KMS-11 (cell line): ENCODE results near the gene PPARGC1A.

ENCODE experiments used
- H2AFZ ChIP-seq: fragments of 200-600 bp; sonication (generic); 2 replicates; pipeline ENCODE4 v1.6.1; 2016; ENCODE audit warnings: antibody characterized with exemption, mixed run types, low read depth
- H3K27ac ChIP-seq: fragments of 200-600 bp; sonication (generic); 2 replicates; pipeline ENCODE4 v1.6.1; 2016; ENCODE audit warnings: mild to moderate bottlenecking, mixed run types
- H3K27me3 ChIP-seq: fragments of 200-600 bp; sonication (generic); 2 replicates; pipeline ENCODE4 v1.6.1; 2017; ENCODE audit warnings: mild to moderate bottlenecking, low read depth, mixed run types, moderate library complexity; ENCODE audit not compliant: insufficient read depth
- H3K36me3 ChIP-seq: fragments of 200-600 bp; sonication (generic); 2 replicates; pipeline ENCODE4 v1.6.1; 2017; ENCODE audit warnings: mild to moderate bottlenecking, mixed run types; ENCODE audit not compliant: insufficient read depth
- H3K4me1 ChIP-seq: fragments of 200-600 bp; sonication (generic); 2 replicates; pipeline ENCODE4 v1.6.1; 2016; ENCODE audit warnings: mild to moderate bottlenecking, low read depth, mixed run types; ENCODE audit not compliant: poor library complexity, severe bottlenecking
- H3K4me2 ChIP-seq: fragments of 200-600 bp; sonication (generic); 2 replicates; pipeline ENCODE4 v1.7.0; 2016; ENCODE audit warnings: mild to moderate bottlenecking, mixed run types
- H3K4me3 ChIP-seq: fragments of 200-600 bp; sonication (generic); IDR thresholded peaks from 2 replicates; pipeline ENCODE4 v1.6.1; 2017; ENCODE audit warnings: low read depth, low read length, mixed read lengths; ENCODE audit not compliant: insufficient read depth
- H3K79me2 ChIP-seq: fragments of 200-600 bp; sonication (generic); 2 replicates; pipeline ENCODE4 v1.6.1; 2016; ENCODE audit warnings: low read depth, mixed run types; ENCODE audit not compliant: insufficient read depth
- H3K9ac ChIP-seq: fragments of 200-600 bp; sonication (generic); 2 replicates; pipeline ENCODE4 v1.6.1; 2016; ENCODE audit warnings: mild to moderate bottlenecking, mixed run types
- H4K20me1 ChIP-seq: fragments of 200-600 bp; sonication (generic); 2 replicates; pipeline ENCODE4 v1.6.1; 2016; ENCODE audit warnings: mild to moderate bottlenecking, mixed run types; ENCODE audit not compliant: insufficient read depth
- TF ChIP-seq, protein P1 (sequence below): fragments of 200-600 bp; sonication (generic); conservative IDR thresholded peaks from 2 replicates; pipeline ENCODE4 v1.6.1; 2017; ENCODE audit warnings: low read depth, mild to moderate bottlenecking, antibody characterized with exemption, low read length, moderate library complexity, mixed read lengths

The PPARGC1A gene

DNA sequence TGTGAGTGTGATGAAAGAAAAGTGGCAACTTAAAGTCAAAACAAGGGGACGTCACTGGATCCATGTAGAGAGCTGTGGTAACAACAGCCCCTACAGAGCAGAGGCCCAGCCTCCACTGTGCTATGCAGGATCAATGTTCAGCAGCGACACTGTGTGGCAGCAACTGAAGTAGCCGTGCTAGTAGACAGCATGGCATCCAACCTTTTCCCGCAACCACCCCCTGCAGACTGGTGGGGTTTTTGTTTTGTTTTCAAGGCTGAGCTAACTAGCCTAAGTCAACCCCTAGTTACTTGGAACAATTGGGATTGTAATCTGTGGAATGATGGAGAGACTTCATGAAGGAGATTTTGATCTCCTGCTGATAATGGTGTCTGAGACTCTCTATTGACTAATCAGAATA lies 44.4 kb upstream of the PPARGC1A start:
- no peak overlapping the region for H3K9ac ChIP-seq
- no peaks in the 10 kb centered on the region for H3K79me2 ChIP-seq
- TF ChIP-seq, protein P1, sequence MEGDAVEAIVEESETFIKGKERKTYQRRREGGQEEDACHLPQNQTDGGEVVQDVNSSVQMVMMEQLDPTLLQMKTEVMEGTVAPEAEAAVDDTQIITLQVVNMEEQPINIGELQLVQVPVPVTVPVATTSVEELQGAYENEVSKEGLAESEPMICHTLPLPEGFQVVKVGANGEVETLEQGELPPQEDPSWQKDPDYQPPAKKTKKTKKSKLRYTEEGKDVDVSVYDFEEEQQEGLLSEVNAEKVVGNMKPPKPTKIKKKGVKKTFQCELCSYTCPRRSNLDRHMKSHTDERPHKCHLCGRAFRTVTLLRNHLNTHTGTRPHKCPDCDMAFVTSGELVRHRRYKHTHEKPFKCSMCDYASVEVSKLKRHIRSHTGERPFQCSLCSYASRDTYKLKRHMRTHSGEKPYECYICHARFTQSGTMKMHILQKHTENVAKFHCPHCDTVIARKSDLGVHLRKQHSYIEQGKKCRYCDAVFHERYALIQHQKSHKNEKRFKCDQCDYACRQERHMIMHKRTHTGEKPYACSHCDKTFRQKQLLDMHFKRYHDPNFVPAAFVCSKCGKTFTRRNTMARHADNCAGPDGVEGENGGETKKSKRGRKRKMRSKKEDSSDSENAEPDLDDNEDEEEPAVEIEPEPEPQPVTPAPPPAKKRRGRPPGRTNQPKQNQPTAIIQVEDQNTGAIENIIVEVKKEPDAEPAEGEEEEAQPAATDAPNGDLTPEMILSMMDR, result no peak
- no peaks in the 10 kb centered on the region for H4K20me1 ChIP-seq
- H3K36me3 ChIP-seq, result no peaks in the 10 kb centered on the region
- no peak overlapping the region for H3K27ac ChIP-seq
- H3K27me3 ChIP-seq, result no peaks in the 10 kb centered on the region
- no peak overlapping the region for H3K4me2 ChIP-seq
- no peak overlapping the region for H3K4me3 ChIP-seq
- no peaks in the 10 kb centered on the region for H3K4me1 ChIP-seq
- no peak overlapping the region for H2AFZ ChIP-seq

DNA sequence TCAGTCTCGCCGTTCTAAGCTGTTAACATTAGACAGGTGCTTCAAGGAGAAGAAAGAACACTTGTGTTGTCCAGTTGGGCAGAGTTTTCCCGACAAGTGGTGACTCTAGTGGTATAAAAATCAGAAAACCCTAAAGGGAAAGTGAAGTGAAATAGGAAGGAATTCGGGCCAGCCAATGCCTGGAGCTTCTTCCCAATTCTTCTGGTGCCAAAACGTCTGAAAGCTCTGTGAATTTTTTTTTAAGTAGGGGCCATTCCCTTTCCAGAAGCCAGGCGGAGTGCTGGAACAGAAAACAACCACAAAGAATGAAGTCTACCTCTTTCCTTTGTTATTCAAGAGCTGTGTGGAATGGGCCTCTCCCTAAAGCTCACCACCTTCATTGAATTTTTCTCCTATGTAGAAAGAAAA lies 43.1 kb upstream of the PPARGC1A start:
- Histone ChIP-seq H2AFZ (no peak overlapping the region), H3K36me3 (no peaks in the 10 kb centered on the region), H3K27ac (no peak overlapping the region), H3K4me2 (no peak overlapping the region), H4K20me1 (no peaks in the 10 kb centered on the region), H3K4me3 (no peak overlapping the region), H3K9ac (no peak overlapping the region), H3K27me3 (no peaks in the 10 kb centered on the region), H3K4me1 (no peaks in the 10 kb centered on the region), H3K79me2 (no peaks in the 10 kb centered on the region)
- TF ChIP-seq, protein P1, result no peak

DNA sequence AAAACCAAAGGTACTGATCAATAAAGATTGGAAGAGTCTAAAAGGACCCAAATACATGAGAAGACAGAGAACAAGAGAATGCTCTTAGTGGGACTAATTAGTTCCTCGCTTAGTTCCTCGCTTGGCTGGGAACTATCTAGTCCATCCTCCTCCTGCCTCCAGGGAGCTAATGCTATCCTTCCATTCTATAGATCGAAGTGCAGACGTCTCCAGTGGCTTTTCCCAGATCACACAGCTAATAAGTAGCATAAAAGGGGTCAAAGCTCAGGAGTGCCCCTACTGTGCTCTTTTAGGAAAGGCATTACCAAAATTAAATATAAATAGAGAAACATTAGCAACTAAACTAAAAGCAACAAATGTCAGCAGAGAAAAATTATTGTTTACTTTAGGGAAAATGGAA lies 42.3 kb upstream of the PPARGC1A start:
- TF ChIP-seq, protein P1, result no peak
- Histone ChIP-seq H3K79me2 (no peaks in the 10 kb centered on the region), H3K4me1 (no peaks in the 10 kb centered on the region), H3K36me3 (no peaks in the 10 kb centered on the region), H4K20me1 (no peaks in the 10 kb centered on the region), H3K4me3 (no peak overlapping the region), H3K4me2 (no peak overlapping the region), H3K9ac (no peak overlapping the region), H3K27me3 (no peaks in the 10 kb centered on the region), H2AFZ (no peak overlapping the region), H3K27ac (no peak overlapping the region)

DNA sequence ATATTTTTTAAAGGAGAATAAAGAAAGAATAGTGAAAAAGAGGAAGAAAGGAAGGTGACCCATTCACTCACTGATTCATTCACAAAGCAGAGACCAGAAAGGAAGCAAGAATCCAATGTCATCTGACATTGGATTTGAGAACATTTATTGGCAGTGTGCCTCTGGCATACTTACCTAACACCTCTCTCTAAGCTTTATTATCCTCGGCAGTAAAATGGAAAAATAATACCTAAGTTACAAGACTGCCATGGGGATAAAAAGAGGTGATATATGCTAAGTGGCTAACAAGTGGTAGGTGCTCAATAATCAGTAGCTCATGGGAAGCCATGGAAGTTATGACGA lies 41.6 kb upstream of the PPARGC1A start:
- TF ChIP-seq, protein P1, result no peak
- Histone ChIP-seq H3K4me2 (no peak overlapping the region), H3K27ac (no peak overlapping the region), H4K20me1 (no peaks in the 10 kb centered on the region), H3K4me1 (no peaks in the 10 kb centered on the region), H3K4me3 (no peak overlapping the region), H3K79me2 (no peaks in the 10 kb centered on the region), H3K36me3 (no peaks in the 10 kb centered on the region), H3K27me3 (no peaks in the 10 kb centered on the region), H3K9ac (no peak overlapping the region), H2AFZ (no peak overlapping the region)
